ENCODE measurements around the gene KSR1.

Gene KSR1

DNA sequence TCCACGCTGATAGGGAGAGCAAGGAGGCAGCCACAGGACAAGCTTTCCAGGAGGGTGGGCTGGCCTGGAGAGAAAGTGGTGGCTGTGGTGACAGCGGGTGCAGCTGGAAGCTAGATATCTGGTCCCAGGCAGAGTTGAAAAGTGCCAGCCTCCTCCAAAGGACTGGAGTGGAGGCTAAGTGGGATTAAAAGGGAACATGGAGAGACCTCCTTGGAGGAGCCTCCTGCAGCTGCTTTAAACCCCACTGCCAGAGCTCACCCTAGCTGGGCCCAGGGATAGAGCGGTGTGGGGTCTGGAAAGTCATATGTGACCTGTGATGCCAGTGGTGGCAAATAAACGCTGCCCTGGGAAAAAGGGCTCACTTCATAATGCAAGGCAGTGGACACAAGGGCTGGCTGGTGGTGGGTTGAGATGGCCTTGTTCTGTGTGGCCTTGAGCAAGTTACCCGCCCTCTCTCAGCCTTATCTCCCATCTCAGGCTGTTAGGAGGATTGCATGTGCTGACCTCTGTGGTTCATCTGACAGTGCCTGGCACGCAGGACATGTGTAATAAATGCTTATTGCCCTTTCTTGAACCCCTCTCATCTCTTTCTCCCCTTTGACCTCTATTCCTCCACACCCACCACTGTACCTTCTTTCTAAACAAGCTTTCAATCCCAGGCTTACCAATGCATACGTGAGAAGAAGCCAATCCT is 113.8 kb downstream of the KSR1 start:
- no peak for DNase-seq (ENCODE audit: low spot score)

DNA sequence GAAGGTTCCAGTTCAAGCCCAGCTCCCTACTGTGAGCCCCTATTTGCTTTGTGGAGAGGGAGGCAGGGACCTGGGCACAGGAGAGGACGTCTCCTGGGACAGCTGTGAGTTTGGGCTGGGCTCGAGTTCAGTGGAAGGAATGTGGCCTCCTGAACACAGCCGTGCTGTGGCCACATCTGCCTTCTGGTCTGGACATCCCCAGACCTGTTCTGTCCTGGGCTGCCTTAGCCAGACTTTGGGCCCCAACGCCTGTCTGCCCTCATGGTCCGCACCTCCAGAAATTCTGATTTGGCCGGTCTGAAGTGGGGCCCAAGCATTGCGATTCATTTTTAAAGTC is 114.3 kb downstream of the KSR1 start:
- DNase-seq (ENCODE audit: low spot score): no peak

DNA sequence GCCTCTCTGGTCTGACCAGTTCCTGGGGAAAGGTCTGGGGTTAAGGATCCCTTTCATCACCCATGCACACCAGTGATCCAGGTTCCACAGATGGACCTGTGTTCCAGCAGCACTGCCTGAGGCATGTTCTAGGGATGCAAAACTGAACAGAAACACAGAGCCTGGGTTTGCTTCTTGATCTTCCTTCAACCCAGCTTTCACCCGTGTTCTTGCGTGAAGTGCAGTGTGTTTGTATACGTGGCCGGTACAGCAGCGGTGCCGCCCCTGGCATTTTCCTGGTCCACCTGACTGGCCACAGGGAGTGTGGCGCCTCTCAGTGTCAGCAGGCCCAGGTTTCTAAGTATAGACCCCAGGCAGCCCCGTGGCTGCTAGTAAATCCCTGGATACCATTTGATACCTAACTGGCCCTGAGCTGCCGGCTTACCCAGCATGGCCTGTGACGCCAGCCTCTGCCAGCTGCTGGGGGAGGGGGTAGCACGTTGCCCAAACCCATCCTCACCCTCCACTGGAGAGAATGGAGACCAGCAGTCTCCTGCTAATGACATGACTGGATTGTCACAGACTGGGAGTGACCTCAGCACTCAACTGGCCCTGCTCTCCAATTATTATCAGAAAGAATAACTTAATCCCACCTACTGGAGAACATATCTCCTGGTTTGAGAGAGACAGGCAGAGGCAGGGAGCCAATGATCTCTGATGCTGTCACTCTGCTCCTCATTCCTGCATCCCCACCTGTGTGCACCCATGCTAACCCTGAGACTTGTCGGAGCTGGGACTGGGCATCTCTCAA is 115.5 kb downstream of the KSR1 start:
- DNase-seq (ENCODE audit: low spot score): no peak

DNA sequence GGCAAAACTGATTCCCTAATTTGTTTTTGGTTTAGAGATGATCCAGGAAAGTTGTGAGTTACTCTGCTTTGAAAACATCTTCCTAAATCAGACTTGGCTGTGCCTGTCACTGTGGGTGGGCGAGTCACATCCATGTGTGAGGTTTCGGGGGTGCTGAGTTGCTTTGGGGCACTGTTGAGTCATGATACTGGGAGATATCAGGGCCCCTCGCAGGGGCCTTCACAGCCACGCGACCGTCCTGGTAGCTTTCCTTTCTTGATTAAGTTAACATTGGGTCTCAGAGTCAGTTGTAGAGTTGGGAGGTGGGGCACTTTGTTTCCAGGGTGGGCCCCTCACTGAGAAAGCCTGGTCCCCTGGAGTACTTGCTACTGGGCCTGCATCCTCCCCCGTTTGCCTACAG is 116.4 kb downstream of the KSR1 start:
- no peak for DNase-seq (ENCODE audit: low spot score)

DNA sequence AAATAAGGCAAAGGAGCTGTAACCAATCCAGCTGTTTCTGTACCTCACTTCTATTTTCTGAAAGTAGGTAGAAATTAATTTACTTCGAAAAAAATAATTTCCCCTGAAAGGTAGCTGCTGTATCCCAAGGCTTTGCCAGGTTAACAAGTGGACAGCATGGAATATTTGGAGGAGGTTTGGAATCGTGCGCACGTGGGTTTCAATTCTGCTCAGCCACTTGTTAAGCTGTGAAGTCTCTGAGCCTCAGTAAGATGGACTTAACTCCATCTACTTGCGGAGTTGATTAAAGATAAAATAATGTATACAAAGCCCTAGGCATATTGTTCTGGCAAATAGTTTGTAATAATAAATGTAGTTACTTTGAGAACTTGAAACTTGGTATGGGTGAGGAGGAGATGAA is 117.3 kb downstream of the KSR1 start:
- no peak for DNase-seq (ENCODE audit: low spot score)

DNA sequence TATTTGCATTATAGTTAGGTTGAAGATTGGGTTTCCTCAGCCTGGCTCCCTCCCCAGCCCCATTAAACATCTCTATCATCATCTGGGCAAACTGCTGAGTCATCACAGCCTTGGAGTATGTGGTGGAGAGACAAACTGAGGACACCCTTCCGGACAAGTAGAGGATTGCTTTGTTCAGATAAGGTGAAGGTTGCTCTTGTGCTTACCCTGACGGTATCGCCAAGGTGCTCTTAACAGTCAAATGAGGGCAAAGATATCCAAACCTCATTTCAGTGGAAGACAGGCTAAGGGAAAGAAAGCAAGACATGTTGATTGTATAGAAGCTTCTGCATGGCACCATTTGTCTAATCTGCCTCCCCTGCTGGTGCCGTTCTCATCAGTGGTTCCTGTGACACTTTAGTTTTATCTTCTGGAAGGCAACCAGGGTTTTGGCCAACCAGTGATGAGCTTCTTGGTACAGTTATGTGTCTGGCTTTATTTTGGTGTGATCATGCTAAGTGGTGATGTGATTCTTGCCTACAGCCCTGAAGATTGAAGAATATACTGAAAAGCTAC is 117.8 kb downstream of the KSR1 start:
- DNase-seq (ENCODE audit: low spot score): no peak

DNA sequence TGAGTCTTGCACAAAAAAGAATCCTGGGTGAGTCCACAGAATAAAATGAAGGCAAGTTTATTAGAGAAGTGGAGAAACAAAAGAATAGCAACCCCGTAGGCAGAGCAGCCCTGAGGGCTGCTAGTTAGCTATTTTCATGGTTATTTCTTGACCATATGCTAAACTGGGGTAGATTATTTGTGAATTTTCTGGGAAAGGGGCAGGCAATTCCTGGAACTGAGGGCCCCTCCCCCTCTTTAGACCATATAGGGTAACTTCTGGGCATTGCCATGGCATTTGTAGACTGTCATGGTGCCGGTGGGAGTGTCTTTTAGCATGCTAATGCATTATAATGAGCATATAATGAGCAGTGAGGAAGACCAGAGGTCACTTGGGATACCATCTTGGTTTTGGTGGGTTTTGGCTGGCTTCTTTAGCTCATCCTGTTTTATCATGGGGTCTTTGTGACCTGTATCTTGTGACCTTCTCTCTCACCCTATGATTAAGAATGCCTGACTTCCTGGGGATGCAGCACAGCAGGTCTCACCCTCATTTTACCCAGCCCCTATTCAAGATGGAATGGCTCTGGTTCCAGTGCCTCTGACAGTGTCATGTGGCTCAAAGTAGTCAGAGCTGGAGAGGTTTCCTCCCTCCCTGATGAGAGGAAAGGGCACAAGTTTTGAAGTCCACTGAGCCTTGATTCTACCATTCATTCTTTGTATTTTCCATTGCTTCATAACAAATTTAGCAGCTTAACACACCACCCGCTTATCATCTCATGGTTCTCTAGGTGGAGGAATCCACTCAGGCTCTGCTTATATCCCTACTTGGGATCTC is 119.1 kb downstream of the KSR1 start:
- no peak for DNase-seq (ENCODE audit: low spot score)

DNA sequence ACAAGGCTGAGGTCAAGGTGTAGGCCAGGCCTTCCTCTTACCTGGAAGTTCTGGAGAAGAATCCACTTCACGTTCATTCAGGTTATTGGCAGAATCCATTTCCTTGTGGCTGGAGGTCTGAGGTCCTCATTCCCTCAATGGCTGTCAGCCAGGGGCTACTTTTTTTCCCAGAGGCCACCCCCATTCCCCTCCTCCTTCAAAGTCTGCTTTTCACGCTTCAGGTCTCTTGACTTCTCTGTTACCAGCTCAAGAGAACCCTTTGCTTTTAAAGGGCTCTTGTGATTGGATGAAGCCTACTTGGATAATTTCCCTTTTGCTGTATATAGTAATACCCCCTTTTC is 119.6 kb downstream of the KSR1 start:
- DNase-seq (ENCODE audit: low spot score): no peak

DNA sequence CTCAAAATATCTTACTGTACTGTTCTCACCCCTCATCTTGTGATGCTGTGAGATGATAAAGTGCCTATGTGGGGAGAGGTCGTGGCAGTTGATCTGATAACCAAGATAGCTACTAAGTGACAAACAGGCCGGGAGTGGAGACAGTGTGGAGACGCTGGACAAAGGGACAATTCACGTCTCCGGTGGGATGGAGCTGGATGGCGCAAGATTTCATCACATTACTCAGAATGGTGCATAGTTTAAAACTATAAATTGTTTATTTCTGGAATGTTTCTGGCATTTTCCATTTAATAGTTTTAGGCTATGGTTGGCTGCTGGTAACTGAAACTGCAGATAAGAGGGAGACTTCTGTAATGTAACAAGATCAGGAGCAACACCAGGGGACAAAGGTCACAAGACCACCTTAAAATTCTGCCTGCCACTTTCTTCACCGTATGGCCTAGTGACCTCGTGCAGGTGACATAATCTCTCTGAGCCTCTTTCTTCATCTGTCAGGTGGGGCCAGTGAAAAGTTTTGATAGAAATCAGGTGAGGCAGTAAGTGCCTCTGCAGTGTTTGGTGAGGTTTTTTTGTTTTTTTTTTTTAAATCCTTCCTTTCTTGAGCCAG is 120.3 kb downstream of the KSR1 start:
- DNase-seq (ENCODE audit: low spot score): no peak

DNA sequence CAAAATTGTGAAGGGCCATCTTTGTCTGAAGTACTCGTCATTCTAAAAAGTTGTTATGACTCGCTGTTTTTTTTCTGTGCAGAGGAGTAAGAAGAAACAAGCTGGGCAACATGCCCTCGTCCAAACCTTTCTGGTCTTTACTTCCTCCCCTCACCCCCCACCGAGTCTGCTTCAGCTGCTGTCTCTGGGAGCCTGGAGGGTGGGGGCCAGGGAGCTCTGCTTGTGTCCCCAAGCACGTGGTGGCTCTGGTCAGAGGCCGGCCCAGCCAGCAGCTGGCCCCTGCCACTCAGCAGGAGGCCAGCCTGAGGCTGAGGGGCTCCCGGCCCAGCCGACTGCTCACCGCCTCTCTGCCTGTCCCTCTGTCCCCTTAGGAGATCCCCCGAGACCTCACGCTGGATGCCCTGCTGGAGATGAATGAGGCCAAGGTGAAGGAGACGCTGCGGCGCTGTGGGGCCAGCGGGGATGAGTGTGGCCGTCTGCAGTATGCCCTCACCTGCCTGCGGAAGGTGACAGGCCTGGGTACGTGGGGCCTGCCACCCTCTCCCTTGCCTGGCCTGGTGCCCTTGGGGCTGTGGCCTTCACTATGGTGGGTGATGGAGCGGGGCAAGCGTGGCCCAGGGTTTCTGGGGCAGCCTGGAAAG is 121.0 kb downstream of the KSR1 start:
- DNase-seq (ENCODE audit: low spot score): peak; percentile 76

DNA sequence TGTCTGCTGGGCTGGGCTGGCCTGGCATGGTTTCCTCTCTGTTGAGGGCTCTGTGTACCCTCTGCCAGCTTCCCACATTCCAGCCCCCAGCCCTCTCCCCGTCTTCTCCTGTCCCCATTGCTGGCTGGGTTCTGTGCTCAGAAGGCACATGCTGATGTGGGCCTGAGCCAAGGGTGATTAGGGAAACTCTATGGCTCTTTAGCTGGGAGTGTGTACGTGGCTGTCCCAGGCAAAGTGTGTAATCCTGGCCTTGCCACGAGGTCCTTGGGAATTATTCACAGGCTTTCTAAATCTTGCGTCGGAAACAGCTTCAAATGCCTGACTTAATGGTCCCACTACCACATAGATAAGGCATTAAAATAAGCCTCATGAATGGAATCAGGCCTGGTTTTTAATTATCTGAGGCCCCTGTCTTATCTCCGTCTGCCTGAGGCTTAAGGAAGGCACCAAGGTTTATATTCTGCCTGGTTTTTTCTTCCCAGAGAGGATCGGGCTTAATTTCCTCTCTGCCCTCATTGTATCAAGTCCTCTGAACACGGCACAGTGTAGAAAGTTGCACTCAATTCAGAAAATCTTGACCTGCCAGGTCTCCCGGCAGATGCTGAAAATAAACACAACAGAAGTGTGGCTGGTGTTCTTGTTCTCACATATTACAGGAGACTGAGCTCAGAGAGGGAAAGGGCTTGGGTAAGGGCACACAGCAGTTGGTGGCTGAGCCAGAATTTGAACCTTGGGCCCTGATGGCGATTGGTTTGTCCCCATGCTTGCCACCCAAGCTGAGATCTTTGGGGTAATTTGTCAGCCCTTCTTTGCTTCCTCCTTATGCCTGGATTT is 121.9 kb downstream of the KSR1 start:
- DNase-seq (ENCODE audit: low spot score): no peak

DNA sequence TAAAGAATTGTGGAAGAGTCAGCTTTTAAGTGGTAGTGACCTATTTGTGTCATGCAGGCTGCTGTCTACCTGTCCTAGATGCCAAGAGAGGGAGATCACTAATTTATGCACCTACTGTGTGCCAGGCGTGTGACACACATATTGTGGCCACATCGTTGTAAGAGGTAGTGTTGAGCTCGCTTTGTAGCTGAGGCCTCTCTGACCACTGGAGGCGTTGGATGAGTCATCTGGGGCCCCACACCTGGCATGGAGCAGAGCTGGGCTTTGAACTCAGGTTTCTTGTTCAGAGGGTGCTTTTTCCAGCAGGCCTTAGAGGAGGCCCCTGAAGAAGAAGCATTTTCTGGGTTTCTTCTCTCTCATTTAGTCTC is 122.5 kb downstream of the KSR1 start:
- no peak for DNase-seq (ENCODE audit: low spot score)

DNA sequence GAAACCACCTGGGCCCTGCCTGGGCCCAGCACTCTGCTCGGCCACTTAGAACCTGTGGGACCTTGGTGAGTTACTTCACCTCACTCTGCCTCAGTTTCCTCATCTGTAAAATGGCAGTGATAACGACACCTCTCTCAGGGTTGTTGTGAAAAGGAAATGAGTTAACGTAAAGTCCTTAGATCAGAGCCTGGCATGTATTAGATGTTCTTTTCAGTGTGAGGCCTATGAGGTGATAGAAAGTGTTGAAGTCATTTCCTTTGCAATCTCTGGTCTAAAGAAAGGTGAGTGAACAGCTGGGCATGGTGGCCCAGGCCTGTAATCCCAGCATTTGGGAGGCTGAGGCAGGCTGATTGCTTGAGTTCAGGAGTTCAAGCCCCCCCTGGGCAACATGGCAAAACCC is 123.1 kb downstream of the KSR1 start:
- no peak for DNase-seq (ENCODE audit: low spot score)

DNA sequence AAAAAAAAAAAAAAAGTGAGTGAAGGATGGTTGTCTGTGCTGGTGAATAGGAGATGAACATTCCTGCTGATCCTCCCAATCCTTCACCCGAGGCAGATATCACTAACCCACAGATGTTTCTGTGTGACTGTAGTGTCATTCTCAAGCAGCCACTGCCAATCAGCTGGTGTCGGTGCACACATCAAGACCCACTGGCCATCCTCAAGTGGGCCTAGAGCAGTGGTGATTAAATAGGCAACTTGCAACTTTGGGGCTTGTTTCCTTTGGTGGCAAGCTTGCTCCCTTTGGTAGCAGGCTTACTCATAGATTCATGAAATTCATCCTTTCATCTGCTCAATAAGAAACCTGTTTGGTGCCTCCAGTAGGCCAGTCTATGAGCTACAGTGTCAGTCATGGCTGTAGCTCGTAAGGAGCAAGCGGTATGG is 123.7 kb downstream of the KSR1 start:
- no peak for DNase-seq (ENCODE audit: low spot score)

DNA sequence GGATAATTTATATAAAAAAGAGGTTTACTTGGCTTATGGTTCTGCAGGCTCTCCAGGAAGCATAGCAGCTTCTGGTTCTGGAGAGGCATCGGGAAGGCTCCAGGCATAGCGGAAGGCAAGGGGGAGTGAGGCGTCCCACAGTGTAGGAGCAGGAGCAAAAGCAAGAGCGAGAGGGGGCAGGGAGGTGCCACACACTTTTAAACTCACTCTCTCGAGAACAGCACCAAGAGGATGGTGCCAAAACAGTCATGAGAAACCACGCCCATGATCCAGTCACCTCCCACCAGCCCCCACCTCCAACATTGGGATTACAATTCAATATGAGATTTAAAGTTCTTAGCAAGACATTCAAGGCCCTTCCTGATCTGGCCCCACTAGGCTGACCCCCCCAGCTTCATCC is 124.8 kb downstream of the KSR1 start:
- no peak for DNase-seq (ENCODE audit: low spot score)

DNA sequence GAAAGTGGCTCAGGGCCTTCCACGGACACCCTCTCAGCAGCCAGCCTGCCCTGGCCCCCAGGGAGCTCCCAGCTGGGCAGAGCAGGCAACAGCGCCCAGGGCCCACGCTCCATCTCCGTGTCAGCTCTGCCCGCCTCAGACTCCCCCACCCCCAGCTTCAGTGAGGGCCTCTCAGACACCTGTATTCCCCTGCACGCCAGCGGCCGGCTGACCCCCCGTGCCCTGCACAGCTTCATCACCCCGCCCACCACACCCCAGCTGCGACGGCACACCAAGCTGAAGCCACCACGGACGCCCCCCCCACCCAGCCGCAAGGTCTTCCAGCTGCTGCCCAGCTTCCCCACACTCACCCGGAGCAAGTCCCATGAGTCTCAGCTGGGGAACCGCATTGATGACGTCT is 126.4 kb downstream of the KSR1 start:
- no peak for DNase-seq (ENCODE audit: low spot score)

DNA sequence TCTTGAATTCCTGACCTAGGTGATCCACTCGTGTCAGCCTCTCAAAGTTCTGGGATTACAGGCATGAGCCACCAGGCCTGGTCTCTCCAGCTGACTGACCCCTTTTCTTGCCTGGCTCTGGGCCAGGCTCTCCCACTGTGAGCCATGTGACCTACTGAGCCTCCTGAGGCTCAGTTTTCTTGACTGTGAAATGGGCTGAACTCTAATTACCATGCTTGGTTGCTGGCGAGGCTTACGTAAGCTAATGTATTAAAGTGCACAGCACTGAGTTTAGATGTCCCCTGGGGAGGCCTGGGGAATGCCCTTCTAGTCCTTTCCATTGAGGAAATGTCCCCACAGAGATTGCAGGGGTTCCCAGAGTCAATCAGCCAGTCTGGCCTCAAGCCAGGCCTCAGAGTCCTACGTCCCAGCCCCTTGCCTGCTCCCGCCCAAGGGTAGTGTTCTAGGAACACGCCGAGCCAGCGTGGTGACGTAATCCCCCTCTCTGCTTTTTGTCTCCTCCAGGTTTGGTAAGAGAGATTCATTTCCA is 129.0 kb downstream of the KSR1 start:
- DNase-seq (ENCODE audit: low spot score): no peak

DNA sequence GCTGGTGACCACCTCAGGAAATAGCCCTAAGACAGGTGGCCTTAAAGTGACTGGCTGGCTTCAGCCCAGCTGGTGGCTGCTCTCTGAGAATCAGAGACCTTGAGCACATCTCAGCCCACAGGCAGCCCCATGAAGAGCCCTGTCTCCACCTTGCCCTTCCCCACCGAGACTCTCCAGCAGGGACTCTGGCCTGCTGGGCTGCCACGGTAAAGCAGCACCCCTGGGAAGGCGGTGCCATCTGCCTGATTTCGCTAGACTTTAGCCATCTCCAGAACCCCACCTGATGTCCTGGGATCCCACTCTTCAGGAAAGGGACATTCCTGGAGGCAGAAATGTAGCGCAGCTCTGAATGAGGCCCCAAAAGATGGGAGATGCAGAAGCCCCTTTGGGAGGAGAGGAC is 129.5 kb downstream of the KSR1 start:
- DNase-seq (ENCODE audit: low spot score): no peak

DNA sequence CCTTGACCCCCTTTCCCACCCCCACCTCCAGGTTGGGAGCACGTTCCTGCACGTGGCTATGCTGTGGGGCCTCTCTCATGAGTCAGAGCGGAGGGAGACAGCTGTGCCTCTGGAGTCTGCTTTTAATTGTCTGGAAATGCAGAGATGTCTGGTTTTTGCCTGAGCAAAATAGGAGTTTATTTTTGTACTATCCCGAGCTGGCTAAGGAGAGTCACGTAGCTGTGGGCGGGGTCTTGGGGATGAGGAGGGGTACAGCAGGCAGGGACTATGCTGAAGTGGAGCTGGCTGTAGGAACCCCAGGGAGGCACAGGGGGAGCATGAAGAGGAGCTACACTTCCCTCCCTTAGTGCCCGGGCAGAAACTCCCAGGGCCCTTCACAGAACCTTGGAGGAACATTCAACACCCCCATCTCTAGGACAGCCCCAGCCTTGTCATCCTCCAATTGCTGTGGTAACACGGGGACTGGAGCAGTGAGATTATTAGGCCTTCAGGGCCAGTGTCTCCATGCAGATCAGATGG is 130.0 kb downstream of the KSR1 start:
- no peak for DNase-seq (ENCODE audit: low spot score)

DNA sequence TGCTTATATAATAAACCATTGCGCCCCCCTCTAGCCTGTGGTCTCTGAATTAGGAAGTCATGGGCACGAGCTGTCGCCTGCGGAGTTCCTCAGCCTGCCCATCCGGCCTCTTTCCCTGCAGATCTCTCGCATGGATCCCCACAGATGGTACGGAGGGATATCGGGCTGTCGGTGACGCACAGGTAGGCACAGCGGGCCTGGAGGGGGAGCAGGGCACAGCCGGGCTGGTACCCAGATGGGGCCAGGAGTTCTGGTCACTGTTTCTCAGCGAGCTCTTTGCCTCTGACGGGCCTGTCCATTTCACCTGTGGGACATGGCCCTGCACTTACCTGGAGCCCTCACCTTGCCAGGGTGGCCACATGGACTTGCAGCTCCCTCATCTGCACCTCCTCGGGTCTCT is 132.1 kb downstream of the KSR1 start:
- no peak for DNase-seq (ENCODE audit: low spot score)

DNA sequence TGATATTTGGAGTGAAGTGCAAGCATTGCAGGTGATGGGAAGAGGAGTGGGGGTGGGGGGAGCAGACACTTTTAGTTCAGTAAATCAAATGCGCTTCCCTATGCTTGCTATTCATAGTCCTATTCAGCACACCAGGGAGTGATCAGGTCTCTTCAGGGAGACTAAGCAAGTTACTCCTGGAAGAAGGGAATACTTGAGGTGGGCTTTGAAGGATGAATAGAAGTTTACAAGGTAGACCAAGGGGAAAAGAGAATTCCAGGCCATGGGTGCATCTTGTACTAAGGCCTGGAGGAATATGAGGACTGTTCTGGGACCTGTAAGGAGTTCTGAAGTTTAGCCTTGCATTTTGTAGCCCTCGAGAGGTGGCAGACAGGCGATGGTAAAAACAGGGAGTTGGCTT is 134.6 kb downstream of the KSR1 start:
- DNase-seq (ENCODE audit: low spot score): no peak

All from putamen (tissue), 1 donor.